Testis (tissue), 3 donors: ENCODE data around the gene SFMBT2. TPM values are rescaled to one million over a fixed set of nuclear protein-coding genes. Genes with fewer than 3 reads are reported as not detected.

ENCODE experiments used
- DNase-seq: peaks from one replicate; pipeline ENCODE4 v3.0.0-alpha.2; 2019
- H3K27ac ChIP-seq, 2 donors: fragments of 200-600 bp; sonication (generic); one replicate each; pipeline ENCODE4 v1.5.1; 2019
- H3K27me3 ChIP-seq: fragments of 200-600 bp; sonication (generic); one replicate; pipeline ENCODE4 v1.5.1; 2019
- H3K36me3 ChIP-seq: fragments of 200-600 bp; sonication (generic); one replicate; pipeline ENCODE4 v1.5.1; 2017; ENCODE audit warnings: low read depth; ENCODE audit errors: missing control alignments
- H3K4me1 ChIP-seq: fragments of 200-600 bp; sonication (generic); one replicate; pipeline ENCODE4 v1.5.1; 2019
- H3K4me3 ChIP-seq, 2 donors: fragments of 200-600 bp; sonication (generic); one replicate each; pipeline ENCODE4 v1.5.1; 2017 to 2019
- H3K9me3 ChIP-seq: fragments of 200-600 bp; sonication (generic); one replicate; pipeline ENCODE4 v1.5.1; 2017
- POLR2A ChIP-seq: fragments of 450-650 bp; IDR thresholded peaks from one replicate; pipeline ENCODE4 v1.6.1; 2017; ENCODE audit warnings: antibody characterized with exemption, mild to moderate bottlenecking, moderate library complexity
- WGBS, 2 donors: methylation state at CpG; one replicate each; pipeline ENCODE4 v1.1.5; 2018; 5-methylcytosine and 5-hydroxymethylcytosine counted together
- intact Hi-C: fragments of 100-400 bp; cut with DNase I; formaldehyde crosslinking; loops from one replicate; pipeline ENCODE4 v1.15.1; 2023; ENCODE audit warnings: low total_unique reads
- polyA plus RNA-seq: library from polyadenylated mRNA; stranded (reverse); fragments of 350-450 nt; fragmentation: Illumina TruSeq; extraction: RNeasy Lipid Tissue Mini Kit (QIAGEN cat#74804); gene quantifications from one replicate; pipeline ENCODE4 v1.2.3, GENCODE V29; 2014; ENCODE audit warnings: low read depth, low replicate concordance; ENCODE audit not compliant: insufficient read depth
- total RNA-seq, 2 donors: library from RNA; depleted of rRNA; stranded (reverse); fragments of >200 nt; gene quantifications; one replicate each; pipeline ENCODE4 v1.2.3, GENCODE V29; 2016
- TF ChIP-seq, protein P1 (sequence below), 3 experiments: fragments of 450-650 bp in 2 of 3; fragments of 200-600 bp in 1 of 3; sonication (generic) in 1 of 3; IDR thresholded peaks; one replicate each; pipeline ENCODE4 v1.5.1; 2016 to 2019; ENCODE audit warnings: antibody characterized with exemption in 3 of 3, mild to moderate bottlenecking in 2 of 3, moderate library complexity in 1 of 3

SFMBT2 gene
- total and polyA plus RNA-seq, 3 donors from 2014 or later = 3.6 to 8.5 (median 7.6) TPM

DNA sequence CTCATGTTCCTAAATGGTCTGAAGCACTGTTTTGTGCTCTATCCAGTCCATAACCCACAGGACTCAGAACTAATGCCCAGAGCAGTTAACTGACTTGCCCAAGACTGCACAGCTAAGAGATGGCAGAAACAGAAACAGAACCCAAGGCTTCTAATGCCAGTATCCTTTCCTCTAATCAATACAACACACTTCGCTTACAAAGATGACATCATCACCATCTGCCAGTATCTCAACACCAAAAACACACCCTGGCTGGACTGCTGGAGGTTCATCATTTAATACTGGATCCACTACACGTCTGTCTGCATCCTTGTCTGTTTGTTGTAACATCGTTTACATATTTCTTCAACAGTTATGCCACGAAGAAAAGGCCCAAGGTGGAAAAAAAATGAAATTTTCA lies 165.3 kb downstream of the SFMBT2 start:
- no peak for DNase-seq
- H3K9me3 ChIP-seq = no peaks in the 10 kb centered on the region
- H3K27me3 ChIP-seq = no peaks in the 10 kb centered on the region
- intact Hi-C loops = no loop called here
- no peaks in the 10 kb centered on the region for H3K36me3 ChIP-seq
- no peaks in the 10 kb centered on the region for H3K4me1 ChIP-seq
- WGBS, 2 donors = 88 to 97% methylated on average over 4 of the region's 4 CpGs
- TF ChIP-seq POLR2A = no peak
- TF ChIP-seq, protein P1, sequence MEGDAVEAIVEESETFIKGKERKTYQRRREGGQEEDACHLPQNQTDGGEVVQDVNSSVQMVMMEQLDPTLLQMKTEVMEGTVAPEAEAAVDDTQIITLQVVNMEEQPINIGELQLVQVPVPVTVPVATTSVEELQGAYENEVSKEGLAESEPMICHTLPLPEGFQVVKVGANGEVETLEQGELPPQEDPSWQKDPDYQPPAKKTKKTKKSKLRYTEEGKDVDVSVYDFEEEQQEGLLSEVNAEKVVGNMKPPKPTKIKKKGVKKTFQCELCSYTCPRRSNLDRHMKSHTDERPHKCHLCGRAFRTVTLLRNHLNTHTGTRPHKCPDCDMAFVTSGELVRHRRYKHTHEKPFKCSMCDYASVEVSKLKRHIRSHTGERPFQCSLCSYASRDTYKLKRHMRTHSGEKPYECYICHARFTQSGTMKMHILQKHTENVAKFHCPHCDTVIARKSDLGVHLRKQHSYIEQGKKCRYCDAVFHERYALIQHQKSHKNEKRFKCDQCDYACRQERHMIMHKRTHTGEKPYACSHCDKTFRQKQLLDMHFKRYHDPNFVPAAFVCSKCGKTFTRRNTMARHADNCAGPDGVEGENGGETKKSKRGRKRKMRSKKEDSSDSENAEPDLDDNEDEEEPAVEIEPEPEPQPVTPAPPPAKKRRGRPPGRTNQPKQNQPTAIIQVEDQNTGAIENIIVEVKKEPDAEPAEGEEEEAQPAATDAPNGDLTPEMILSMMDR (IDR thresholded peaks at IDR 0.05) = no peak
- no peak overlapping the region for H3K27ac ChIP-seq
- H3K4me3 ChIP-seq = no peak overlapping the region

DNA sequence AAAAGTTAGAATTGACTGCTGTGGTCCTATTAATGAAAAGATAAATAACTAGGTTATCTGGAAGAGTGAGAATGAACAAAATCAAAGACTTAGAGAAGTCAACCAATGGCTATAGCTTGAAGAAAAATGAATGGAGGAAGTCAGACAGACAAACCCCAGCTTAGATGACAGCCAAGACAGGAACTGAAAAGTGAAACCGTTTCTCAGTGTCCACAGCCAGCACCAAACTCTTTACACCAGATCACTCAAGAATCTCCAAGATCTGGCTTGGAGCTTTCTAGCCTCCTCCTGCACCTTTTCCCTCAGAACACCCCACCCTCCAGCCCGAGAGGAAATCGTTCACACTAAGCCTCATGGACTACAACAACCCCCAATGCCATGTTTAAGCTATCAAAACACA lies 167.0 kb downstream of the SFMBT2 start:
- TF ChIP-seq, protein P1 (IDR thresholded peaks at IDR 0.05) = no peak
- no peak for TF ChIP-seq POLR2A
- Histone ChIP-seq H3K4me1 (no peaks in the 10 kb centered on the region), H3K36me3 (no peaks in the 10 kb centered on the region), H3K27me3 (no peaks in the 10 kb centered on the region), H3K27ac (no peak overlapping the region), H3K9me3 (no peaks in the 10 kb centered on the region), H3K4me3 (no peak overlapping the region)
- WGBS, 2 donors = 63 to 65% methylated on average over 3 of the region's 3 CpGs
- intact Hi-C loops = no loop called here
- DNase-seq = no peak

DNA sequence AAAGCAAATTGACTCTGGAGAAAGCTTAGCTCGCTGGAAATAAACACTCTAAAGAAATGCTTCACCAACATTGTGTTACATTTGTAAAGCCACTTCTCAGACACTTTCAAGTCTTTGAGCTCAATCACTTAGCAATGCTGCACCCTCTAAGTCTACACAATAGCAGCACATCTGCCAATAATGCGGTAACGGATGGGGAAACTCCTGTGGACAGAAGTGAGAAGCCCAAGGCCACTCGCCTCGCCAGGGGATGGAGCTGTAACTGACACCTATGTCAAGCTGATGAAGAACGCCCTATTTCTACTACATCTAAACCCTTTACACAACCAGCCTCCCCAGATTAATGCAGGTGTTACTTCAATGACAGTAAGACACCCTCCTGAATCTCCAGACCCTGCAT lies 167.7 kb downstream of the SFMBT2 start:
- no peak for TF ChIP-seq POLR2A
- TF ChIP-seq, protein P1 (IDR thresholded peaks at IDR 0.05) = no peak
- 84 to 96% methylated on average over 6 of the region's 6 CpGs for WGBS, 2 donors
- Histone ChIP-seq H3K9me3 (no peaks in the 10 kb centered on the region), H3K36me3 (no peaks in the 10 kb centered on the region), H3K4me3 (no peak overlapping the region), H3K4me1 (no peaks in the 10 kb centered on the region), H3K27ac (no peak overlapping the region), H3K27me3 (no peaks in the 10 kb centered on the region)
- intact Hi-C loops = no loop called here
- no peak for DNase-seq

DNA sequence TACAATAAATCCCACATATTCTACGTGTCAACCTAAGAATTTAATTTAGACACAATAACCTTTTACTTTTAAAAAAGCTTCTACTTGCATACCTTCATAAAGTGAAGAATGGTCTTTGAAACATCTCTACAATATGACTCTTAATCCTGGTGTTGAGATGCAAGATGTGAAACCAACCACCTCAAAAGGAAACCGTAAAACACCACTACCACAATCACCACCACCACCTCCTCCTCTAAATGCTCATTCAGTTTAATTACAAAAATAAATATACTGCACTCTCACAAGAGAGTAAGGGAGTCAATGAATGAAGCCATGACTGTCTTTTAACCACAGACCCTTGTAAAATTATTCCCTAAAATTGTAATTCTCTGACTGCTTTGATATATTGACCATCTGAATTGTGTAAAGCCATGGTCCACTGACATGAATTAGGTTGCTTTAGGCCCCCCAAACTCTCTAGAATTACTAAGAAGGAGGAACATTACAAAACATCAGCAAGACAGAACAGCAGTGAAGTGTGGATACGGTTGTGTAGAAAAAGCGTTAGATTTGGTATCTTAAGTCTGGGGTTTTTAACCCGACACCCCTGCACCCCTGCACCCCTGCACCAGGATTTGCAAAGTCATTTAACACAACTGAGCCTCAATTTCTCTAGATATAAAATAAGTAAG lies 171.4 kb downstream of the SFMBT2 start:
- Histone ChIP-seq H3K27ac (no peak overlapping the region), H3K4me1 (no peaks in the 10 kb centered on the region), H3K27me3 (no peaks in the 10 kb centered on the region), H3K36me3 (no peaks in the 10 kb centered on the region), H3K9me3 (no peaks in the 10 kb centered on the region), H3K4me3 (no peak overlapping the region)
- intact Hi-C loops = no loop called here
- TF ChIP-seq, protein P1 (IDR thresholded peaks at IDR 0.05) = no peak
- no peak for TF ChIP-seq POLR2A
- DNase-seq = no peak
- 86 to 88% methylated on average over 5 of the region's 5 CpGs for WGBS, 2 donors

DNA sequence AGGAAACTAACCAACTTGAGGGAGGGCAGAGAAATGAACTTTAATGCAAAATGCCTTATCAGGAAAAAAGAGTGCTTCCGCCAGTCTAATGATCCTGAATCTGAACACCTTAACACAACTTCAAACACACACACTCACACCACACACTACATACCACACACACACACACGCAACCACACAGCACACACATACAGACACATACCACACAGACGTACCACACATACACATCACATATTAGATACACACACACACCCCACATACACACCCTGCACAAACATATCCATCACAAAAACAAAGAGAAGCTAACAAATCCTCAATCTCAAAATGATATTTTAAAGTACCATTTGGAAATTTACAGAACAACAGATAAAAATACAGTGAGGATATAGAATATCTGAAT lies 175.5 kb downstream of the SFMBT2 start:
- Histone ChIP-seq H3K27me3 (no peaks in the 10 kb centered on the region), H3K4me3 (no peak overlapping the region), H3K27ac (no peak overlapping the region), H3K4me1 (no peaks in the 10 kb centered on the region), H3K36me3 (no peaks in the 10 kb centered on the region), H3K9me3 (no peaks in the 10 kb centered on the region)
- TF ChIP-seq POLR2A = no peak
- TF ChIP-seq, protein P1 (IDR thresholded peaks at IDR 0.05) = no peak
- DNase-seq = no peak
- 87 to 98% methylated on average over 3 of the region's 3 CpGs for WGBS, 2 donors
- intact Hi-C loops = no loop called here
